Measurements from ENCODE around the gene PCDHGB3.

PCDHGB3 gene

DNA sequence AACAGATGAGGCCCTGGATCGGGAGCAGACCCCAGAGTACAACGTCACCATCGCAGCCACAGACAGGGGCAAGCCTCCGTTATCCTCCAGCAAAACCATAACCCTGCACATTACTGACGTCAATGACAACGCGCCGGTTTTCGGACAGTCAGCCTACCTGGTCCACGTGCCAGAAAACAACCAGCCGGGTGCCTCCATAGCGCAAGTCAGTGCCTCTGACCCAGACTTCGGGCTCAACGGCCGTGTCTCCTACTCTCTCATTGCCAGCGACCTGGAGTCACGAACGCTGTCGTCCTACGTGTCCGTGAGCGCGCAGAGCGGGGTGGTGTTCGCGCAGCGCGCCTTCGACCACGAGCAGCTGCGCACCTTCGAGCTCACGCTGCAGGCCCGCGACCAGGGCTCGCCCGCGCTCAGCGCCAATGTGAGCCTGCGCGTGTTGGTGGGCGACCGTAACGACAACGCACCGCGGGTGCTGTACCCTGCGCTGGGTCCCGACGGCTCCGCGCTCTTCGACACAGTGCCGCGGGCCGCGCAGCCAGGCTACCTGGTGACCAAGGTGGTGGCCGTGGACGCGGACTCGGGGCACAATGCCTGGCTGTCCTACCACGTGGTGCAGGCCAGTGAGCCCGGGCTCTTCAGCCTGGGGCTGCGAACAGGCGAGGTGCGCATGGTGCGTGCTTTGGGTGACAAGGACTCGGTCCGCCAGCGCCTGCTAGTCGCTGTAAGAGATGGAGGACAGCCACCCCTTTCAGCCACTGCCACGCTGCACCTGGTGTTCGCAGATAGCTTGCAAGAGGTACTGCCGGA, 49.2 kb downstream of the PCDHGB3 start:
- DNase-seq (ENCODE audit: low read depth) = no peak

DNA sequence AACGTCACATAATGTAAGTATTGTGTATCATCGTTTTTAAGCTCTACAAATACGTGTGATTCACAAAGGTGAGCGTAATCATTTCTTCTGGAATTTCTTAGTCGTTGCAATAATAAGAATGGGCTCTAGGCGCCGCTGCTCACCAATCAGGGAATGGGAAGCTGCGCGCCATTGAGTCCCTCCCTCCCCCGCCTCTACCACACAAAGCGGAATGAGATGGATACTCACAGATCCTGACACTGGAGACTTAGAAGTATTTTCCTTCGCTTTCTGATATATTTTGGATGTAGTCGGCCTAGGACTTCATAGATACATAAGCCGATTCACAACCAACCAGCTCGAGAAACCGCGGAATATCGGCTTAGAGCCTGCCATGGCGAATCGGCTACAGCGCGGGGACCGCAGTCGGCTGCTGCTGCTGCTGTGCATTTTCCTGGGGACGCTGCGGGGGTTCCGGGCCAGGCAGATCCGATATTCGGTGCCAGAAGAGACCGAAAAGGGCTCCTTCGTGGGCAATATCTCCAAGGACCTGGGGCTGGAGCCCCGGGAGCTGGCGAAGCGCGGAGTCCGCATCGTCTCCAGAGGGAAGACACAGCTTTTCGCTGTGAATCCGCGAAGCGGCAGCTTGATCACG, 50.9 kb downstream of the PCDHGB3 start, which contains the start of gene PCDHGA11:
PCDHGA11 (plus strand) TSS at position 197 of the 634 bp plus-strand sequence; CDS start at position 374, 177 bp downstream.
- peak; percentile 53 for DNase-seq (ENCODE audit: low read depth)

DNA sequence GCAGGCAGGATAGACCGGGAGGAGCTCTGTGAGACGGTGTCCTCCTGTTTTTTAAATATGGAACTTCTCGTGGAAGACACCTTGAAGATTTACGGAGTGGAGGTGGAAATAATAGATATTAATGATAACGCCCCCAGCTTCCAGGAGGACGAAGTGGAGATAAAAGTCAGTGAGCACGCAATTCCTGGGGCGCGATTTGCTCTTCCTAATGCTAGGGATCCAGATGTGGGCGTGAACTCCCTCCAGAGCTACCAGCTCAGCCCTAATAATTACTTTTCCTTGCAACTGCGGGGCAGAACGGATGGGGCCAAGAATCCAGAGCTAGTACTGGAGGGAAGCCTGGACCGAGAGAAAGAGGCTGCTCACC, 51.4 kb downstream of the PCDHGB3 start:
- no peak for DNase-seq (ENCODE audit: low read depth)

Data from fibroblast of the conjunctiva (primary cell).